GM12864 (cell line): ENCODE data around the gene DNASE1L1.

Source experiments
- DNase-seq: peaks from one replicate; pipeline ENCODE4 v3.0.0-alpha.2; 2011; ENCODE audit warnings: low read depth
- H3K4me3 ChIP-seq: 2 replicates; pipeline ENCODE4 v1.5.1; 2011; ENCODE audit warnings: mild to moderate bottlenecking, low read depth, low read length, control low read depth
- CTCF ChIP-seq: IDR thresholded peaks from 2 replicates; pipeline ENCODE4 v1.5.1; 2011; ENCODE audit warnings: low read depth, mild to moderate bottlenecking, moderate library complexity, low read length, control low read depth, inconsistent platforms; ENCODE audit errors: missing control alignments

The DNASE1L1 gene

DNA sequence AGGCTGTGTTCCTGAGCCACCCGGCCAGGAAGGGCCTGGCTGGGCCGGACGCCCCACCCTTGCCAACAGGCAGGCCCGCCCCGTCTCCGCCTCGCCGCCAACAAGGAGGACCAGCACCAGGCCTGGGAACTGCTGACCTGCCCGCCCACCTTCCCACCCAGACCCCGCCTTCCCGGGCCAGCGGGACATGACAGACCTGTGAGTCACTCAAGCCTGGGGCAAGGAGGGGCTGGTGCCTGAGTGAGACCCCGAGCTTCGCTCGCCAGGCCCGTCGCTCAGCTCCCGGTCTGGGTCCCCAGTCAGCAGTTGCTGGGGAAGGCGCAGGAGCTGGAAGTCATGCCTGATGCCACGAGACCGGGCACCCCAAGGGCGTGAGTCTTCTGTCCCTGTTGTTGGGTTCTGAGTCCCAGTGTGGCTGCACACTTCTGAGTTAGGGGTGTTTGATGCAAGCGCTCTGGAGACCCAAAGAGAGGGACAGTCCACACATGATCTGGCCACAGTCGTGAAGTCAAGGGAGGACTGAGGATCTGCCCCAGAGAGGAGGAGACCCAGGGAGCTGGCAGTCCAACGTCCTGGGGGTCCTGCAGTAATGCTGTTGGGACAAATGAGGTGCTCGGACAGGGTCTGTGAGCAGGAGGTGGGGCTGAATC is at the start of gene DNASE1L1:
Gene DNASE1L1 (minus strand): TSS at position 33 of the 650 bp plus-strand sequence. CDS start 3,686 bp downstream, outside the sequence.
- H3K4me3 ChIP-seq = peak within 1 kb of the TSS; percentile 61
- TF ChIP-seq CTCF = no peak
- no peak for DNase-seq

GRCh38 chrX:154458116-154458953 is 49.3 kb upstream of the DNASE1L1 start, which contains the start of gene PLXNA3:
TSS of gene PLXNA3 (plus strand) at chrX:154458281. CDS start at chrX:154460184, 1,903 bp downstream.
- H3K4me3 ChIP-seq = peak within 1 kb of the TSS; percentile 75
- no peak for DNase-seq
- no peak for TF ChIP-seq CTCF

DNA sequence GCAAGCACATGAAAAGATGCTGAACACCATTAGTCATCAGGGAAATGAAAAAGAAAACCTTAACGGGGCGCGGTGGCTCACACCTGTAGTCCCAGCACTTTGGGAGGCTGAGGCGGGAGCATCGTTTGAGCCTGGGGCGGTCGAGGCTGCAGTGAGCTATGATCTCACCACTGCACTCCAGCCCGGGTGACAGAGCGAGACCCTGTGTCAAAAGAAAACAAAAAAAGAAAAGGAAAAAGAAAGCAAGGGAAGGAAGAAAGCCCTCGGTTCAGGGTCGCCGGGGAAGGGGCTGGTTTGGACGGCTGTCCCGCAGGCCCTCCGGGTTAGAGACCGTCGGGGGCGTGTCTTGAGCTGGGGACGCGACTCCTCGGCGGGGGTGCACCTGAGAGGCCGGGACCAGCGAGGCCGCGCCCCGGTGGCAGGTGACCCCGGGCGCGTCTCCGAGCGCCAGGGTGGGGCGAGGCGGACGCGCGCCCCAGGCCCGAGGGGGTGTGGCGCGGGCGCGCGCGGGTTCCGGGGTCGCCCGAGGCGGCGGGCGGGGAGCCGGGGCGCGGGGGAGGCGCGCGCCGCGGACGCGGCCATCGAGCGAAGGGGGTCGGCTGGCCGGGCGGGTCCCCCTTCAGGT is 48.5 kb upstream of the DNASE1L1 start:
- TF ChIP-seq CTCF = no peak
- DNase-seq = no peak
- H3K4me3 ChIP-seq = peak overlapping the region; percentile 51

GRCh38 chrX:154452823-154453222 is 43.8 kb upstream of the DNASE1L1 start:
- H3K4me3 ChIP-seq = no peak overlapping the region
- DNase-seq = no peak
- no peak for TF ChIP-seq CTCF

GRCh38 chrX:154450312-154450711 is 41.3 kb upstream of the DNASE1L1 start:
- no peak for DNase-seq
- no peak for TF ChIP-seq CTCF
- no peak overlapping the region for H3K4me3 ChIP-seq

DNA sequence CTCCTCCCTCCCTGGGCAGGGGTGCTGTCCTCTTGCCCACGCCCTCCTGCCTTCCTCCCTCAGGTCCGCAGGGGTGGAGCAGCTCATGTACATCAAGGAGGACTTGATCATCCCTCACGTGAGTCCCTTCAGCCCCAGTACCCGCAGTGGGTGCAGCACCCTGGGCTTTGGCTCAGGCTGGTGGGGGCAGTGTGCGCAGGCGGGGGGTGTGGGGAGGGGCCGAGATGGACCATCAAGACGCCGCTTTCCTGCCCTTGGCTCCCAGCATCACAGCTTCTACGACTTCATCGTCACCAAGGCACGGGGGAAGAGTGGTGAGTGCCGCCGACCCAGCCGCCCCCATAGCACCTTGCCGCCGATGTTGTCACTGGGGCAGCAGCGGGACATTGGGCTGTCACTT is 40.6 kb upstream of the DNASE1L1 start:
- no peak for TF ChIP-seq CTCF
- H3K4me3 ChIP-seq = no peak overlapping the region
- DNase-seq = no peak
